Spleen (tissue), 11 donors: ENCODE results near the gene GNGT2. TPM values are rescaled to one million over a fixed set of nuclear protein-coding genes. Genes with fewer than 3 reads are reported as not detected.

Source experiments
- DNase-seq: peaks from one replicate; pipeline ENCODE4 v3.0.0-alpha.2; 2020
- H3K27ac ChIP-seq, 8 donors: fragments of 200-600 bp; sonication (generic) in 7 of 8; 1 replicate in 4 of 8; 2 replicates in 4 of 8; pipeline versions ENCODE4 v1.5.0 to v1.8.0; 2016 to 2021; ENCODE audit warnings: inconsistent platforms in 4 of 8, mild to moderate bottlenecking in 4 of 8, moderate library complexity in 1 of 8
- H3K27me3 ChIP-seq, 7 donors: fragments of 200-600 bp; sonication (generic) in 6 of 7; replicated peaks in 1 of 7; 1 replicate in 4 of 7; 2 replicates in 3 of 7; pipeline versions ENCODE4 v1.5.0 to v1.8.0; 2016 to 2021; ENCODE audit warnings: inconsistent platforms in 3 of 7, mild to moderate bottlenecking in 1 of 7
- H3K36me3 ChIP-seq, 6 donors: fragments of 200-600 bp; sonication (generic) in 5 of 6; 1 replicate in 4 of 6; 2 replicates in 2 of 6; pipeline versions ENCODE4 v1.5.0 to v1.8.0; 2016 to 2021; ENCODE audit warnings: inconsistent platforms in 2 of 6
- H3K4me1 ChIP-seq, 6 donors: fragments of 200-600 bp; sonication (generic) in 5 of 6; 1 replicate in 3 of 6; 2 replicates in 3 of 6; pipeline versions ENCODE4 v1.5.0 to v1.8.0; 2016 to 2021; ENCODE audit warnings: inconsistent platforms in 3 of 6
- H3K4me3 ChIP-seq, 8 donors: fragments of 200-600 bp; sonication (generic) in 7 of 8; 1 replicate in 4 of 8; 2 replicates in 4 of 8; pipeline versions ENCODE4 v1.5.0 to v1.8.0; 2016 to 2021; ENCODE audit warnings: inconsistent platforms in 4 of 8, mild to moderate bottlenecking in 4 of 8, moderate library complexity in 2 of 8
- H3K9me3 ChIP-seq, 8 donors: fragments of 200-600 bp; sonication (generic) in 7 of 8; 1 replicate in 4 of 8; 2 replicates in 4 of 8; pipeline versions ENCODE4 v1.5.0 to v1.8.0; 2016 to 2021; ENCODE audit warnings: inconsistent platforms in 4 of 8
- CTCF ChIP-seq, 11 experiments: fragments of 200-600 bp in 7 of 11; fragments of 450-650 bp in 4 of 11; sonication (generic) in 4 of 11; IDR thresholded peaks in 8 of 11; conservative IDR thresholded peaks in 3 of 11; 1 replicate in 7 of 11; 2 replicates in 4 of 11; pipeline versions ENCODE4 v1.4.0 to v1.8.0; 2016 to 2021; ENCODE audit warnings: antibody characterized with exemption in 11 of 11, inconsistent platforms in 4 of 11, mild to moderate bottlenecking in 1 of 11
- POLR2A ChIP-seq, 3 donors: fragments of 450-650 bp; IDR thresholded peaks; one replicate each; pipeline ENCODE4 v1.5.1; 2017; ENCODE audit warnings: antibody characterized with exemption in 3 of 3, mild to moderate bottlenecking in 1 of 3
- POLR2AphosphoS5 ChIP-seq, 3 donors: sonication (generic); formaldehyde crosslinking; IDR thresholded peaks; one replicate each; pipeline ENCODE4 v1.5.1; 2017; ENCODE audit warnings: antibody characterized with exemption in 3 of 3
- WGBS, 5 donors: extraction: QIAGEN DNeasy Blood & Tissue Kit in 3 of 5; methylation state at CpG; one replicate each; pipeline versions ENCODE4 v1.1.5 to v1.1.7; 2013 to 2018; 5-methylcytosine and 5-hydroxymethylcytosine counted together
- intact Hi-C: fragments of 100-400 bp; cut with DNase I; formaldehyde crosslinking; loops from one replicate; pipeline ENCODE4 v1.15.0; 2023; ENCODE audit warnings: low total_unique reads
- polyA plus RNA-seq, 3 donors: library from polyadenylated mRNA; stranded (reverse); fragments of 200-250 nt; gene quantifications; one replicate each; pipeline ENCODE4 v1.2.1, GENCODE V29; 2013
- total RNA-seq, 7 donors: library from RNA; depleted of rRNA in 3 of 7; stranded (reverse); fragments of >200 nt in 3 of 7; fragmentation: NEBNext Ultra II Directional in 4 of 7; extraction: Animal tissue kit (Norgen Biotek cat#: 25700) in 4 of 7; gene quantifications; one replicate each; pipeline versions ENCODE4 v1.1.0 to v1.2.1, GENCODE V29; 2016 to 2021
- donor health status: healthy with polysubstance abuse.
- donor health status: DM: no; HTN: no; CAD: no; lungs with moderate emphysema.
- donor health status: DM: no; HTN: no; CAD: no.
- donor health status: Bipolar disorder and iron deficiency.
- donor health status: healthy.
- donor health status: DM: no; HTN: no; CAD: no.
- donor health status: DM: yes; HTN: yes; CAD: no.

The GNGT2 gene
- total and polyA plus RNA-seq, 10 donors: 17.2 to 42.9 (median 22.6) TPM

GRCh38 chr17:49230636-49231562 lies 20.5 kb upstream of the GNGT2 start, which contains the start of gene PHOSPHO1:
Gene PHOSPHO1, minus strand, starts transcription at chr17:49230787. Its CDS starts 4,096 bp downstream, at chr17:49226691.
- 3 to 6% (median 5%) methylated on average over 32 to 58 of the region's 58 CpGs for WGBS, 5 donors
- peak; percentile 98 for DNase-seq
- intact Hi-C loops: no loop called here
- Histone ChIP-seq H3K36me3 (peaks cover 0 to 12% (median 0%) of the 10 kb centered on the region in 6 donors), H3K27me3 (peaks cover 0 to 19% (median 0%) of the 10 kb centered on the region in 7 donors), H3K9me3 (no peaks in the 10 kb centered on the region), H3K4me3 (peak within 1 kb of the TSS; percentile 52 to 78 (median 62)), H3K4me1 (peaks cover 14 to 79% (median 34%) of the 10 kb centered on the region in 6 donors), H3K27ac (peak within 1 kb of the TSS in 7 of 8 donors; percentile 55 to 92 (median 74))
- TF ChIP-seq POLR2A (IDR thresholded peaks at IDR 0.05) (no peak), CTCF (IDR thresholded peaks at IDR 0.05 in 8 of 11, conservative IDR thresholded peaks at IDR 0.05 in 3 of 11) (peak in 3 of 11 experiments; percentile 15 to 45 (median 25)), POLR2AphosphoS5 (IDR thresholded peaks at IDR 0.05) (peak; percentile 87 to 92 (median 90))

GRCh38 chr17:49229805-49230600 lies 19.6 kb upstream of the GNGT2 start:
- H3K9me3 ChIP-seq: no peaks in the 10 kb centered on the region
- TF ChIP-seq POLR2AphosphoS5 (IDR thresholded peaks at IDR 0.05) (peak; percentile 30 to 75 (median 52)), POLR2A (IDR thresholded peaks at IDR 0.05) (no peak), CTCF (IDR thresholded peaks at IDR 0.05 in 8 of 11, conservative IDR thresholded peaks at IDR 0.05 in 3 of 11) (no peak)
- WGBS, 5 donors: 10 to 16% (median 12%) methylated on average over 31 to 36 of the region's 36 CpGs
- H3K4me3 ChIP-seq: peak overlapping the region; percentile 52 to 78 (median 62)
- H3K4me1 ChIP-seq: peaks cover 14 to 79% (median 41%) of the 10 kb centered on the region in 6 donors
- H3K27ac ChIP-seq: peak overlapping the region in 4 of 8 donors; percentile 57 to 92 (median 81)
- peak; percentile 85 for DNase-seq
- intact Hi-C loops: no loop called here
- H3K27me3 ChIP-seq: peaks cover 0 to 27% (median 1%) of the 10 kb centered on the region in 7 donors
- H3K36me3 ChIP-seq: peaks cover 0 to 19% (median 0%) of the 10 kb centered on the region in 6 donors

GRCh38 chr17:49229076-49229804 lies 18.9 kb upstream of the GNGT2 start:
- H3K9me3 ChIP-seq: no peaks in the 10 kb centered on the region
- H3K4me3 ChIP-seq: peak overlapping the region in 5 of 8 donors; percentile 56 to 78 (median 62)
- peaks cover 18 to 79% (median 48%) of the 10 kb centered on the region in 6 donors for H3K4me1 ChIP-seq
- peak overlapping the region in 1 of 8 donors; percentile 92 for H3K27ac ChIP-seq
- no peak for TF ChIP-seq POLR2AphosphoS5 (IDR thresholded peaks at IDR 0.05)
- TF ChIP-seq POLR2A (IDR thresholded peaks at IDR 0.05): no peak
- no peak for TF ChIP-seq CTCF (IDR thresholded peaks at IDR 0.05 in 8 of 11, conservative IDR thresholded peaks at IDR 0.05 in 3 of 11)
- no peak for DNase-seq
- intact Hi-C loops: no loop called here
- 63 to 81% (median 69%) methylated on average over 6 of the region's 6 CpGs for WGBS, 5 donors
- H3K36me3 ChIP-seq: peaks cover 0 to 26% (median 0%) of the 10 kb centered on the region in 6 donors
- H3K27me3 ChIP-seq: peaks cover 0 to 35% (median 8%) of the 10 kb centered on the region in 7 donors
